CD4-positive, alpha-beta memory T cell (primary cell): ENCODE results near the gene PYY. TPM values are rescaled to one million over a fixed set of nuclear protein-coding genes. Genes with fewer than 3 reads are reported as not detected.

Experiments
- CTCF ChIA-PET: fragments of 350-600 bp; sonication (Branson Sonifier 250); formaldehyde crosslinking; loops from one replicate; lab custom pipeline; 2021; ENCODE audit warnings: inconsistent platforms; ENCODE audit not compliant: partially characterized antibody; lab: Charles Lee
- POLR2A ChIA-PET: fragments of 350-600 bp; sonication (Branson Sonifier 250); formaldehyde crosslinking; loops from one replicate; lab custom pipeline; 2021; ENCODE audit not compliant: partially characterized antibody; lab: Charles Lee
- DNase-seq, 5 donors: peaks; one replicate each; pipeline versions ENCODE4 v3.0.0 to v3.0.0-alpha.2; 2020 to 2022; ENCODE audit warnings: mixed read lengths in 1 of 5
- H3K27ac ChIP-seq: one replicate; pipeline ENCODE4 v1.7.0; 2013; ENCODE audit warnings: low read depth, low read length
- H3K27me3 ChIP-seq: 2 replicates; pipeline ENCODE4 v1.7.0; 2013; ENCODE audit warnings: mild to moderate bottlenecking, low read length, moderate library complexity; ENCODE audit not compliant: insufficient read depth
- H3K36me3 ChIP-seq: 2 replicates; pipeline ENCODE4 v1.7.0; 2013; ENCODE audit warnings: mild to moderate bottlenecking, low read length, moderate library complexity; ENCODE audit not compliant: insufficient read depth
- H3K4me1 ChIP-seq: 2 replicates; pipeline ENCODE4 v1.7.0; 2013; ENCODE audit warnings: mild to moderate bottlenecking, low read length, moderate library complexity; ENCODE audit not compliant: insufficient read depth
- H3K4me3 ChIP-seq, 2 donors: one replicate each; pipeline ENCODE4 v1.7.0; 2013; ENCODE audit warnings: low read length in 2 of 2, mild to moderate bottlenecking in 1 of 2
- H3K9me3 ChIP-seq, 2 donors: one replicate each; pipeline ENCODE4 v1.7.0; 2013; ENCODE audit warnings: low read length in 2 of 2, control low read depth in 1 of 2; ENCODE audit not compliant: control insufficient read depth in 1 of 2
- H3K27ac Mint-ChIP-seq, 7 donors: one replicate each; pipeline ENCODE4 v1.8.0; 2020 to 2021; ENCODE audit warnings: mixed read lengths in 7 of 7, mild to moderate bottlenecking in 6 of 7, inconsistent platforms in 3 of 7, moderate library complexity in 3 of 7
- H3K27me3 Mint-ChIP-seq, 2 donors: one replicate each; pipeline ENCODE4 v1.8.0; 2020 to 2021; ENCODE audit warnings: mixed read lengths in 2 of 2
- H3K36me3 Mint-ChIP-seq, 2 donors: one replicate each; pipeline ENCODE4 v1.8.0; 2020 to 2021; ENCODE audit warnings: mixed read lengths in 2 of 2, inconsistent platforms in 1 of 2, mild to moderate bottlenecking in 1 of 2
- H3K4me1 Mint-ChIP-seq, 4 donors: one replicate each; pipeline ENCODE4 v1.8.0; 2020 to 2021; ENCODE audit warnings: mixed read lengths in 4 of 4, mild to moderate bottlenecking in 1 of 4
- H3K4me3 Mint-ChIP-seq, 8 donors: one replicate each; pipeline ENCODE4 v1.8.0; 2020 to 2021; ENCODE audit warnings: mixed read lengths in 8 of 8, mild to moderate bottlenecking in 7 of 8, moderate library complexity in 6 of 8, inconsistent platforms in 3 of 8
- H3K9me3 Mint-ChIP-seq, 8 donors: one replicate each; pipeline ENCODE4 v1.8.0; 2020 to 2021; ENCODE audit warnings: mixed read lengths in 8 of 8, mild to moderate bottlenecking in 5 of 8, inconsistent platforms in 3 of 8, moderate library complexity in 1 of 8
- intact Hi-C: fragments of 100-400 bp; cut with micrococcal nuclease; formaldehyde crosslinking; loops from one replicate; pipeline ENCODE4 v1.15.1; 2023
- polyA plus RNA-seq, 2 donors: library from polyadenylated mRNA; unstranded; fragments of 300-500 nt; fragmentation: Illumina TruSeq; gene quantifications; one replicate each; pipeline ENCODE4 v1.2.3, GENCODE V29; 2021
- total RNA-seq, 2 experiments: library from RNA; stranded (reverse); gene quantifications; one replicate each; pipeline ENCODE4 v1.2.3, GENCODE V29; 2021

The PYY gene
- total and polyA plus RNA-seq, 4 experiments from 2014 or later = not detected

GRCh38 chr17:43905400-43905984 lies 48.2 kb downstream of the PYY start:
- peaks cover 6 to 24% of the 10 kb centered on the region in 2 donors for H3K27me3 Mint-ChIP-seq
- peak in 1 of 5 donors; percentile 11 for DNase-seq
- peaks cover 12% of the 10 kb centered on the region for H3K27me3 ChIP-seq
- no peak overlapping the region for H3K27ac ChIP-seq
- no peak overlapping the region for H3K4me3 ChIP-seq
- H3K4me1 ChIP-seq = peaks cover 34% of the 10 kb centered on the region
- peaks cover 0 to 2% (median 0%) of the 10 kb centered on the region in 8 donors for H3K9me3 Mint-ChIP-seq
- H3K4me3 Mint-ChIP-seq = peak overlapping the region in 3 of 8 donors; percentile 35 to 90 (median 82)
- peak overlapping the region in 1 of 7 donors; percentile 30 for H3K27ac Mint-ChIP-seq
- POLR2A ChIA-PET = no interaction called here
- H3K9me3 ChIP-seq = no peaks in the 10 kb centered on the region
- intact Hi-C loops = no loop called here
- CTCF ChIA-PET = interaction anchor here (0.9 to 2.8 kb wide), 4 partner anchors 11 to 39 kb away, joined by 3 to 12 read pairs (median 3); no protein-coding TSS in a partner anchor
- H3K4me1 Mint-ChIP-seq = peaks cover 10 to 43% (median 18%) of the 10 kb centered on the region in 4 donors
- peaks cover 0 to 4% of the 10 kb centered on the region in 2 donors for H3K36me3 Mint-ChIP-seq
- no peaks in the 10 kb centered on the region for H3K36me3 ChIP-seq

Other genes starting within 250 kb of the PYY start
- not detected for gene SOST, start 195.1 kb downstream of the PYY start, total RNA-seq
- not detected for gene SOST, start 195.1 kb downstream of the PYY start, polyA plus RNA-seq
- gene DUSP3, start 175.0 kb downstream of the PYY start, total RNA-seq = 10 to 100 TPM; 10.3 to 13.1 TPM
- gene DUSP3, start 175.0 kb downstream of the PYY start, polyA plus RNA-seq = 1 to 10 TPM; 5.8 to 7.9 TPM
- gene CFAP97D1, start 173.5 kb downstream of the PYY start, total RNA-seq = not detected
- gene CFAP97D1, start 173.5 kb downstream of the PYY start, polyA plus RNA-seq = not detected
- gene MPP3, start 120.8 kb downstream of the PYY start, total RNA-seq = under 1 TPM in 1 of 2 experiments, not detected in 1; 0.32 TPM
- under 1 TPM in 1 of 2 donors, not detected in 1; 0.30 TPM for gene MPP3, start 120.8 kb downstream of the PYY start, polyA plus RNA-seq
- gene CD300LG, start 106.8 kb downstream of the PYY start, total RNA-seq = not detected
- gene CD300LG, start 106.8 kb downstream of the PYY start, polyA plus RNA-seq = not detected
- gene MPP2, start 46.4 kb downstream of the PYY start, total RNA-seq = 1 to 10 TPM; 2.1 to 3.0 TPM
- 1 to 10 TPM in 1 of 2 donors, under 1 TPM in 1; 0.10 to 1.0 TPM for gene MPP2, start 46.4 kb downstream of the PYY start, polyA plus RNA-seq
- not detected for gene PPY, start 11.5 kb downstream of the PYY start, total RNA-seq
- gene PPY, start 11.5 kb downstream of the PYY start, polyA plus RNA-seq = not detected
- gene NAGS, start 50.7 kb upstream of the PYY start, total RNA-seq = 1 to 10 TPM; 2.7 to 3.2 TPM
- 1 to 10 TPM in 1 of 2 donors, under 1 TPM in 1; 0.45 to 1.7 TPM for gene NAGS, start 50.7 kb upstream of the PYY start, polyA plus RNA-seq
- 10 to 100 TPM; 27.3 to 30.0 TPM for gene TMEM101, start 61.0 kb upstream of the PYY start, total RNA-seq
- gene TMEM101, start 61.0 kb upstream of the PYY start, polyA plus RNA-seq = 10 to 100 TPM; 22.7 to 33.6 TPM
- 10 to 100 TPM; 35.3 to 37.4 TPM for gene LSM12, start 112.7 kb upstream of the PYY start, total RNA-seq
- 10 to 100 TPM; 55.6 to 74.0 TPM for gene LSM12, start 112.7 kb upstream of the PYY start, polyA plus RNA-seq
- 10 to 100 TPM; 10.6 to 11.8 TPM for gene G6PC3, start 116.8 kb upstream of the PYY start, total RNA-seq
- 10 to 100 TPM; 15.6 to 17.9 TPM for gene G6PC3, start 116.8 kb upstream of the PYY start, polyA plus RNA-seq
- 10 to 100 TPM; 71.4 to 74.2 TPM for gene HDAC5, start 169.7 kb upstream of the PYY start, total RNA-seq
- 10 to 100 TPM; 12.8 to 34.2 TPM for gene HDAC5, start 169.7 kb upstream of the PYY start, polyA plus RNA-seq
- gene HROB, start 188.0 kb upstream of the PYY start, total RNA-seq = under 1 TPM; 0.36 to 0.64 TPM
- gene HROB, start 188.0 kb upstream of the PYY start, polyA plus RNA-seq = under 1 TPM; 0.25 to 0.43 TPM
- gene ASB16, start 216.8 kb upstream of the PYY start, total RNA-seq = not detected
- under 1 TPM in 1 of 2 donors, not detected in 1; 0.14 TPM for gene ASB16, start 216.8 kb upstream of the PYY start, polyA plus RNA-seq
- 10 to 100 TPM; 45.4 to 47.9 TPM for gene TMUB2, start 233.0 kb upstream of the PYY start, total RNA-seq
- 10 to 100 TPM; 35.3 TPM for gene TMUB2, start 233.0 kb upstream of the PYY start, polyA plus RNA-seq
- gene ATXN7L3, start 245.9 kb upstream of the PYY start, total RNA-seq = 100 to 1,000 TPM; 123 to 128 TPM
- 10 to 100 TPM in 1 of 2 donors, 1 to 10 TPM in 1; 5.8 to 17.7 TPM for gene ATXN7L3, start 245.9 kb upstream of the PYY start, polyA plus RNA-seq